ENCODE results near the gene CPEB3.

DNA sequence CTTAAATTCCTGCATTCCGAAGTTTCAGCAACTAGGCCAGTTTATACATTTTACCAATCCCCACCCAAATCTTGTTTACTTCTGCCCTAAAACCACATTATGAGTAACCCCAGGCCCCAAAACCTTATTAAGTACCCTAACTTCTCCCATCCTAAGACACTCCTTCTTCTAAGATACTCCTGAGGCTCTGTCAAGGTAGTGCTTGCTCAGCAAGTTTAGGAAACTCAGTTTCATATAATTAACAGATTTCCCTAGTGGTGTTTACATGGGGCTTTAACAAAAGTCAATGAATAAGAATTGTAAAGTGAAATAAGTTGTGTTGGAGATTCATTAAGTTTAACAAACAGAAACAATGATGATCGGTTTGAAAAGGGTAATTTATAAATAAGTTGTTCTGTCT, 77.8 kb downstream of the CPEB3 start:
- TF ChIP-seq CTCF (IDR thresholded peaks at IDR 0.05; ENCODE audit: extremely low read depth in 1 of 2, insufficient read depth in 1 of 2, low read depth in 1 of 2, low read length in 2 of 2): no peak
- no peak for TF ChIP-seq POLR2A (IDR thresholded peaks at IDR 0.05; ENCODE audit: low read depth, low read length)
- no peak for TF ChIP-seq EZH2 (IDR thresholded peaks at IDR 0.05; ENCODE audit: borderline replicate concordance, low read depth, low read length, severe bottlenecking)

Data from endothelial cell of umbilical vein (primary cell).